Measurements from ENCODE around the gene RLF.
A peak's percentile ranks its signal among the peaks of the same experiment; 100 is the strongest.

The RLF gene

GRCh38 chr1:40247655-40248054, 86.5 kb downstream of the RLF start, which contains the start of gene TMCO2:
Gene TMCO2, plus strand, starts transcription at chr1:40247937. Its CDS starts 57 bp downstream, at chr1:40247994.
- Histone ChIP-seq H3K27ac (no peak within 1 kb of the TSS), H3K4me3 (no peak within 1 kb of the TSS)
- TF ChIP-seq, protein P1, sequence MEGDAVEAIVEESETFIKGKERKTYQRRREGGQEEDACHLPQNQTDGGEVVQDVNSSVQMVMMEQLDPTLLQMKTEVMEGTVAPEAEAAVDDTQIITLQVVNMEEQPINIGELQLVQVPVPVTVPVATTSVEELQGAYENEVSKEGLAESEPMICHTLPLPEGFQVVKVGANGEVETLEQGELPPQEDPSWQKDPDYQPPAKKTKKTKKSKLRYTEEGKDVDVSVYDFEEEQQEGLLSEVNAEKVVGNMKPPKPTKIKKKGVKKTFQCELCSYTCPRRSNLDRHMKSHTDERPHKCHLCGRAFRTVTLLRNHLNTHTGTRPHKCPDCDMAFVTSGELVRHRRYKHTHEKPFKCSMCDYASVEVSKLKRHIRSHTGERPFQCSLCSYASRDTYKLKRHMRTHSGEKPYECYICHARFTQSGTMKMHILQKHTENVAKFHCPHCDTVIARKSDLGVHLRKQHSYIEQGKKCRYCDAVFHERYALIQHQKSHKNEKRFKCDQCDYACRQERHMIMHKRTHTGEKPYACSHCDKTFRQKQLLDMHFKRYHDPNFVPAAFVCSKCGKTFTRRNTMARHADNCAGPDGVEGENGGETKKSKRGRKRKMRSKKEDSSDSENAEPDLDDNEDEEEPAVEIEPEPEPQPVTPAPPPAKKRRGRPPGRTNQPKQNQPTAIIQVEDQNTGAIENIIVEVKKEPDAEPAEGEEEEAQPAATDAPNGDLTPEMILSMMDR (IDR thresholded peaks at IDR 0.05) = no peak
- no peak for DNase-seq (ENCODE audit: low spot score)

DNA sequence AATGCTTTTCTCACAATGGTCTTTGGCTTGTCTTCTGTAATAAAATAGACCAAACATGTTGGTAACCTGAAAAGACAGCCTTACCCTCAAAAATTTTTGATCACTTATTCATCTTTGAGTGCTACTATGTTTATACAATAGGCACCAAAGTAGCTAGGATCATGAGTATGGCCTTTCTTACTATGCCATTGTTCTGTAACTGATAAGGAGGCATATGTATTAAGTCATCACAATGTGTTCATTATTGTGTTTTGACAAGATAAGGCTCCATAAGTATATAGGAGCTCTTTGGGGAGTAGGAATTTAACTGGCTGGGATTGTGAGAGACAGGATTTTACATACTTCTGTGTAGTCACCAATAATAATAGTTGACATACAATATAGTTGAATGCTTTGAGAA, 87.2 kb downstream of the RLF start:
- TF ChIP-seq, protein P1 (IDR thresholded peaks at IDR 0.05) = no peak
- no peak overlapping the region for H3K4me3 ChIP-seq
- no peak for DNase-seq (ENCODE audit: low spot score)
- H3K27ac ChIP-seq = no peak overlapping the region

- H3K27ac ChIP-seq = no peak overlapping the region
- TF ChIP-seq, protein P1 (IDR thresholded peaks at IDR 0.05) = no peak
- no peak overlapping the region for H3K4me3 ChIP-seq
- no peak for DNase-seq (ENCODE audit: low spot score)
Measured at GRCh38 chr1:40251456-40251855, 90.3 kb downstream of the RLF start.

- TF ChIP-seq, protein P1 (IDR thresholded peaks at IDR 0.05) = no peak
- no peak overlapping the region for H3K27ac ChIP-seq
- DNase-seq (ENCODE audit: low spot score) = no peak
- no peak overlapping the region for H3K4me3 ChIP-seq
Measured at GRCh38 chr1:40252601-40253000, 91.4 kb downstream of the RLF start.

DNA sequence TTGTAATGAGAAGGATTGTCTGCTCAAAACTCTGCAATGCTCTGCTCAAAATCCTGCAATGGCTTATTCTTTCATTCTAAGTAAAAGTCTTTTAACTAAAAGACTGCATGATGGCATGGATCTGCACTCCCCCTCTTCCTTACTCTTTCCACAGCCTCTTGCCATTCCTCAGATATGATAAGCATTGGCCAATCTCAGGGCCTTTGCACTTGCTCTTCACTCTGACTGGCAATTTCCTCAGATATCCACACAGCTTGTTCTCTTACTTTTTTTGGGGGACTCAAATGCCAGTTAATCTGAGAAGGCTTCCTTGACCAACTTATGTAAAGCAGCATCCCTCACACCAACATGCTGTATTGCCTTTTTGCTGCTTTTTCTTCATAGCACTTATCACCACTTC, 94.0 kb downstream of the RLF start:
- TF ChIP-seq, protein P1 (IDR thresholded peaks at IDR 0.05) = no peak
- no peak overlapping the region for H3K4me3 ChIP-seq
- H3K27ac ChIP-seq = no peak overlapping the region
- DNase-seq (ENCODE audit: low spot score) = no peak

- no peak for DNase-seq (ENCODE audit: low spot score)
- TF ChIP-seq, protein P1 (IDR thresholded peaks at IDR 0.05) = no peak
- H3K27ac ChIP-seq = no peak overlapping the region
- H3K4me3 ChIP-seq = peak overlapping the region; percentile 92
Measured at GRCh38 chr1:40256401-40257084, 95.4 kb downstream of the RLF start.

- DNase-seq (ENCODE audit: low spot score) = no peak
- H3K4me3 ChIP-seq = peak overlapping the region; percentile 92
Measured at GRCh38 chr1:40257313-40257687, 96.1 kb downstream of the RLF start.

More at GRCh38 chr1:40257313-40257687, 96.1 kb downstream of the RLF start:
- TF ChIP-seq, protein P1 (IDR thresholded peaks at IDR 0.05) = no peak
- peak overlapping the region; percentile 93 to 95 for H3K27ac ChIP-seq

Measured in coronary artery (tissue), 2 donors.